ENCODE data around the gene TRO. TPM values are rescaled to one million over a fixed set of nuclear protein-coding genes. Genes with fewer than 3 reads are reported as not detected.

Gene TRO, protein sequence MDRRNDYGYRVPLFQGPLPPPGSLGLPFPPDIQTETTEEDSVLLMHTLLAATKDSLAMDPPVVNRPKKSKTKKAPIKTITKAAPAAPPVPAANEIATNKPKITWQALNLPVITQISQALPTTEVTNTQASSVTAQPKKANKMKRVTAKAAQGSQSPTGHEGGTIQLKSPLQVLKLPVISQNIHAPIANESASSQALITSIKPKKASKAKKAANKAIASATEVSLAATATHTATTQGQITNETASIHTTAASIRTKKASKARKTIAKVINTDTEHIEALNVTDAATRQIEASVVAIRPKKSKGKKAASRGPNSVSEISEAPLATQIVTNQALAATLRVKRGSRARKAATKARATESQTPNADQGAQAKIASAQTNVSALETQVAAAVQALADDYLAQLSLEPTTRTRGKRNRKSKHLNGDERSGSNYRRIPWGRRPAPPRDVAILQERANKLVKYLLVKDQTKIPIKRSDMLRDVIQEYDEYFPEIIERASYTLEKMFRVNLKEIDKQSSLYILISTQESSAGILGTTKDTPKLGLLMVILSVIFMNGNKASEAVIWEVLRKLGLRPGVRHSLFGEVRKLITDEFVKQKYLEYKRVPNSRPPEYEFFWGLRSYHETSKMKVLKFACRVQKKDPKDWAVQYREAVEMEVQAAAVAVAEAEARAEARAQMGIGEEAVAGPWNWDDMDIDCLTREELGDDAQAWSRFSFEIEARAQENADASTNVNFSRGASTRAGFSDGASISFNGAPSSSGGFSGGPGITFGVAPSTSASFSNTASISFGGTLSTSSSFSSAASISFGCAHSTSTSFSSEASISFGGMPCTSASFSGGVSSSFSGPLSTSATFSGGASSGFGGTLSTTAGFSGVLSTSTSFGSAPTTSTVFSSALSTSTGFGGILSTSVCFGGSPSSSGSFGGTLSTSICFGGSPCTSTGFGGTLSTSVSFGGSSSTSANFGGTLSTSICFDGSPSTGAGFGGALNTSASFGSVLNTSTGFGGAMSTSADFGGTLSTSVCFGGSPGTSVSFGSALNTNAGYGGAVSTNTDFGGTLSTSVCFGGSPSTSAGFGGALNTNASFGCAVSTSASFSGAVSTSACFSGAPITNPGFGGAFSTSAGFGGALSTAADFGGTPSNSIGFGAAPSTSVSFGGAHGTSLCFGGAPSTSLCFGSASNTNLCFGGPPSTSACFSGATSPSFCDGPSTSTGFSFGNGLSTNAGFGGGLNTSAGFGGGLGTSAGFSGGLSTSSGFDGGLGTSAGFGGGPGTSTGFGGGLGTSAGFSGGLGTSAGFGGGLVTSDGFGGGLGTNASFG (N-terminal part only)
- total RNA-seq = 78.3 TPM

- DNase-seq (ENCODE audit: low spot score in 2 of 2) (no peak), FAIRE-seq (no peak)
Observed at GRCh38 chrX:54920610-54921426, at the start of gene TRO. Gene TRO, plus strand, starts transcription at chrX:54920824. Its CDS starts 1,423 bp downstream, at chrX:54922247.

DNA sequence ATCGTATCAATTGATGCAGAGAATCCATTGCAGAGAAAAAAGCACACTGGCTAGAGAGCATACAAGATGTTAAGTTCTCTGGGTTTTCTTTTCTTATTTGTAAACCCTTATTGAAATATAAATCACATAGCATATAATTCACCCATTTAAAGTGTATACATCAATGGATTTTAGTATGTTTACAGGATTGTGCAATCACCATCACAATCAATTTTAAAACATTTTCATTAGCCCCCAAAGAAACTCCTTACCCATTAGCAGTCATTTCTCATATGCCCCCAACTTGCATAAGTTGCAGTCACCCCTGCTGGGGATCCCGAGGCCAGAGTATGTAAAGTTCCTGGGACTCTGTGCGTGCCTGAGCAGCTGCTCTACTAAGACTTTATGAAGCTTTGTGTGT lies 34.9 kb upstream of the TRO start:
- no peak for DNase-seq (ENCODE audit: low spot score in 2 of 2)
- no peak for FAIRE-seq

DNA sequence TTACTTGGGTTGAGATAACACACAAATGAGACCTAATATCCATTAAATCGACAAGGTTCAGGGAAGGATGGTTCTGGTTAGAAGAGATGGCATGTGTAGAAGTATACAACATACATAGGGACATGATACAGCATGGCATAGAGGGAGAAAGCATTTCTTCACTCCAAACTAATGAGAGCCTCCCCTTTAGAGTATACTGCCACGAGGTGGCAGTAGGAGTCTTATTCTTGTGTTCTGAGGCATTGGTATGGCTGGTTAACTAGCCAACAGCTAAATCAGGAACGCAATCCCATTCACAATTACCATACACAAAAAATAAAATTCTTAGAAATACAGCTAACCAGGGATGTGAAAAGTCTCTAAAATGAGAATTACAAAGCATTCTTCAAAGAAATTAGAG lies 29.1 kb upstream of the TRO start:
- FAIRE-seq = no peak

GRCh38 chrX:54894159-54894558 lies 26.5 kb upstream of the TRO start:
- FAIRE-seq (no peak), DNase-seq (ENCODE audit: low spot score in 2 of 2) (no peak)

More for the DNA sequence above, 29.1 kb upstream of the TRO start:
- DNase-seq (ENCODE audit: low spot score in 2 of 2) = peak in 1 of 2 donors; percentile 14

DNA sequence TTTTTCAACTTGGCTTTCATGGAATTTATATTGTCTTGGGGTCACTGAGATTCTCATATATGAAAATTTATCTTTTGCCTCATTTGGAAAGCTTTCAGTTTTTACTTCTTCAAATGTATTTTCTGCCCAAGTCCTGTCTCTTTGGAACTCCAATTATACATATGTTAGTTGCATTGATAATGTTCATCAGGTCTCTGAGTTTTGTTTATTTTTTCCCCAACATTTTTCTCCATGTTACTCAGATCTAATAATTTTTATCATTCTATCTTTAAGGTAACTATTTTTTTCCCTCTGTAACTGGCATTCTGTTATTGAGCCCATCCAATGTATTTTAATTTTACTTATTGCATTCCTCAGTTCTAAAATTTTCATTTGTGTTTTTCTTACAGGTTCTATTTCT lies 10.7 kb upstream of the TRO start:
- DNase-seq (ENCODE audit: low spot score in 2 of 2) (no peak), FAIRE-seq (no peak)

DNA sequence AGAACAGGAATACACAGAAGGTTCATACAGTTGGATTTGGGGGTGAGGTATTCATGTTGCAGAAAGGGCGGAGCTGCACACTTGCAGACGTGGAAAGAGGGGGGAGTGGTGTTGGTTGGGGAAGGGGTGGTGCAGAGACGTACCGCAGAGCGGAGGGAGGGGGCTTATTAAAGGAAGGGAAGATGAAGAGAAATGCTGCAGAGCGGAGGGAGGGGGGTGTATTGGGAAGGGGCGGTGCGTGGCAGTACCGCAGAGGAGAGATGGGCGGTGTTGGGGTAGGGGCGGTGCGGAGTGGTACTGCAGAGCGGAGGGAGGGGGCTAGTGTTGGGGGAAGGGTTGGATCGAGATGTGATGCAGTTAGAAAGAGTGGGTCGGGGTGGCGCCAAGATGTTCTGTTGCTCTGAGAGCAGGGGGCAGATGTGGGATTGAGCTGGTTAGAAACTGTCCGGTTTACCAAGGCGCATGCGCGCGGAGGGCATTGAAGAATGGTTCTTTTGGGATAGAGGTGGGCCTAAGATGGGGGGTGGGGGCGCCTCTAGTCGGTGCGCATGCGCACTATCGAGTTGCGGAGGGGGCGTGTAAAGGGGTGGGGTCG lies 900 bp downstream of the TRO start:
- no peak for FAIRE-seq

DNA sequence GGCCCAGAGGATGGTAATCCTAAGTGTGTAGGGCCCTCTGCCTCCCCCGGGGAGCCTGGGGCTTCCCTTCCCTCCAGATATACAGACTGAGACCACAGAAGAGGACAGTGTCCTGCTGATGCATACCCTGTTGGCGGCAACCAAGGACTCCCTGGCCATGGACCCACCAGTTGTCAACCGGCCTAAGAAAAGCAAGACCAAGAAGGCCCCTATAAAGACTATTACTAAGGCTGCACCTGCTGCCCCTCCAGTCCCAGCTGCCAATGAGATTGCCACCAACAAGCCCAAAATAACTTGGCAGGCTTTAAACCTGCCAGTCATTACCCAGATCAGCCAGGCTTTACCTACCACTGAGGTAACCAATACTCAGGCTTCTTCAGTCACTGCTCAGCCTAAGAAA lies 1.9 kb downstream of the TRO start:
- no peak for FAIRE-seq
- DNase-seq (ENCODE audit: low spot score in 2 of 2) = no peak

More for the DNA sequence above, 900 bp downstream of the TRO start:
- DNase-seq (ENCODE audit: low spot score in 2 of 2) = peak in 1 of 2 donors; percentile 36

DNA sequence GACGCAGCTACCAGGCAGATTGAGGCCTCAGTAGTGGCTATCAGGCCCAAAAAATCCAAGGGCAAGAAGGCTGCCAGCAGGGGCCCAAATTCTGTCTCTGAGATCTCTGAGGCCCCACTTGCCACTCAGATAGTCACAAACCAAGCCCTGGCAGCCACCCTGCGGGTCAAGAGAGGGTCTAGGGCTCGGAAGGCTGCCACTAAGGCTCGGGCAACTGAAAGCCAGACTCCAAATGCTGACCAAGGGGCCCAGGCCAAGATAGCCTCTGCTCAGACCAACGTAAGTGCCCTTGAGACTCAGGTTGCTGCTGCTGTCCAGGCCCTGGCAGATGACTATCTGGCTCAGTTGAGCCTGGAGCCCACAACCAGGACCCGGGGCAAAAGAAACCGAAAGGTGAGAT lies 2.8 kb downstream of the TRO start:
- no peak for DNase-seq (ENCODE audit: low spot score in 2 of 2)
- FAIRE-seq = no peak

DNA sequence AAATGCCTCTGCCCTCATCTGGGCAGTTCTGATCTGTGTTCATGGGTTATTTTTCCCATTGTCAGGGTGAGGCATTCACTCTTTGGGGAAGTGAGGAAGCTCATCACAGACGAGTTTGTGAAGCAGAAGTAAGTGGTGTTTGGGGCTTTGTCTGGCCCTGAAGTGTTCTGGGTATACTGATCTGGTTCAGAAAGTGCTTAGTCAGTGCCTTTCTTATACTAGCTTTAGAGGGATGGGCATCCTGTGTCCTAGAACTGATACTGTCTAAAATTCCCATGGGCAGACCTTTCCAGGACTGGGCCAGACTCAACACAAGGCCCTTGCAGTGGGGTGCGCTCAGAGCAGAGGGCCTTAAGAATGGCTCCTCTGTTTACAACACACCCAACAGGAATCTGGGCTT lies 6.4 kb downstream of the TRO start:
- DNase-seq (ENCODE audit: low spot score in 2 of 2) (no peak), FAIRE-seq (no peak)

GRCh38 chrX:54928876-54929275 lies 8.3 kb downstream of the TRO start:
- FAIRE-seq = no peak
- DNase-seq (ENCODE audit: low spot score in 2 of 2) = no peak

DNA sequence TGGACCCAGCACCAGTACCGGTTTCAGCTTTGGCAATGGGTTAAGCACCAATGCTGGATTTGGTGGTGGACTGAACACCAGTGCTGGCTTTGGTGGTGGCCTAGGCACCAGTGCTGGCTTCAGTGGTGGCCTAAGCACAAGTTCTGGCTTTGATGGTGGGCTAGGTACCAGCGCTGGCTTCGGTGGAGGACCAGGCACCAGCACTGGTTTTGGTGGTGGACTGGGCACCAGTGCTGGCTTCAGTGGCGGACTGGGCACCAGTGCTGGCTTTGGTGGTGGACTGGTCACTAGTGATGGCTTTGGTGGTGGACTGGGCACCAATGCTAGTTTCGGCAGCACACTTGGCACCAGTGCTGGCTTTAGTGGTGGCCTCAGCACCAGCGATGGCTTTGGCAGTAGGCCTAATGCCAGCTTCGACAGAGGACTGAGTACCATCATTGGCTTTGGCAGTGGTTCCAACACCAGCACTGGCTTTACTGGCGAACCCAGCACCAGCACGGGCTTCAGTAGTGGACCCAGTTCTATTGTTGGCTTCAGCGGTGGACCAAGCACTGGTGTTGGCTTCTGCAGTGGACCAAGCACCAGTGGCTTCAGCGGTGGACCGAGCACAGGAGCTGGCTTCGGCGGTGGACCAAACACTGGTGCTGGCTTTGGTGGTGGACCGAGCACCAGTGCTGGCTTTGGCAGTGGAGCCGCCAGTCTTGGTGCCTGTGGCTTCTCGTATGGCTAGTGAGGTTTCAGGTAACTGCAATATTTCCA lies 9.8 kb downstream of the TRO start:
- no peak for DNase-seq (ENCODE audit: low spot score in 2 of 2)
- FAIRE-seq = no peak

GRCh38 chrX:54931107-54931506 lies 10.5 kb downstream of the TRO start:
- DNase-seq (ENCODE audit: low spot score in 2 of 2) = no peak
- no peak for FAIRE-seq

GRCh38 chrX:54933150-54933826 lies 12.7 kb downstream of the TRO start:
- no peak for FAIRE-seq
- DNase-seq (ENCODE audit: low spot score in 2 of 2) = no peak

- DNase-seq (ENCODE audit: low spot score in 2 of 2) (no peak), FAIRE-seq (no peak)
Observed at GRCh38 chrX:54934058-54934457, 13.4 kb downstream of the TRO start.

- FAIRE-seq = no peak
- DNase-seq (ENCODE audit: low spot score in 2 of 2) = no peak
Observed at GRCh38 chrX:54934890-54935289, 14.3 kb downstream of the TRO start.

GRCh38 chrX:54935306-54935705 lies 14.7 kb downstream of the TRO start:
- FAIRE-seq (no peak), DNase-seq (ENCODE audit: low spot score in 2 of 2) (no peak)

DNA sequence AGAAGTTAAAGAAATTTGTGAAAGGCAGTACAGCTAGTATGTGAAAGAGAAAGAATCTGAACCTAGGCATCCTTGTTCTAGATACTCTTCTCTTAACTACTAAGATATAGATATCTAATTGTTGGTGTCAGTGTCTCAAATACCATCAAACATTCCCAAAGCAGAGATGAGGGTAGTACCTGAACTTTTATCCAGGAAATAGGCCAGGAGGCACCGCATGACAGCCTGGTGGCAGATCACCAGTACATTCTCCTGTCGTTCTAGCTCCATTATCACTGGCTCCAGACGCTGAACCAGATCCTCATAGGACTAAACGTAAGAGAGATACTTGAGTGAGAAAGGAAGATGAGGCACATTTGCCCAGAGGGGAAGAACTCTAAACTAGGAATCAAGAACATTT lies 16.8 kb downstream of the TRO start:
- DNase-seq (ENCODE audit: low spot score in 2 of 2) = no peak
- no peak for FAIRE-seq

DNA sequence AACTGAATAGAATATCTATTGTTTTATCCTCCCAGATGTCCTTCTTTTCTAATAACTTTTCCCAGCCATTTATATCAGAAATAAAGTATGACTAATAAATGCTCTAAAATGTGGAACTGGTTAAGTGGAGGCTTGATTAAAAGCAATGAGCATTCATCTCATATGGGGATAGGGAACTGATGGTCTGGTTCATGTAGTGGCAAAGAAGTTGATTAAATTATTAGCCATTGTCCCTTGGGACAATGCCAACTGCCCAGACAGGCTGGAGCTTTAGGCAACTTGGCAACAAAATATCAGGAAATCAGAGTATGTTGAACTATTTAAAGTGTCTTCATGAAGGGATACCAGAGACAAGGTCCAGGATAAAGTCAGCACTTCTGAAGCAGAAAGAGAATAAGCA lies 24.2 kb downstream of the TRO start:
- FAIRE-seq (no peak), DNase-seq (ENCODE audit: low spot score in 2 of 2) (no peak)

All from frontal cortex (tissue), 4 donors.